NCI-H2107 treated with DMSO at 0.1 percent for 48 hours (cell line): ENCODE results near the gene PNN.

Experiments used
- DNase-seq: peaks from one replicate; lab custom pipeline; 2025; ENCODE audit not compliant: unreplicated experiment; lab: John Stamatoyannopoulos, UW

PNN gene

GRCh38 chr14:39228509-39229221 is 53.6 kb downstream of the PNN start:
- no peak for DNase-seq

- no peak for DNase-seq
Measured at GRCh38 chr14:39229222-39229543, 54.1 kb downstream of the PNN start.

- DNase-seq = no peak
Measured at GRCh38 chr14:39229601-39230110, 54.6 kb downstream of the PNN start.

- DNase-seq = no peak
Measured at GRCh38 chr14:39230416-39231035, 55.5 kb downstream of the PNN start.

GRCh38 chr14:39231751-39232553 is 56.9 kb downstream of the PNN start:
- DNase-seq = peak; percentile 15
